Measurements from ENCODE around the gene COG7.

- TF ChIP-seq CTCF (IDR thresholded peaks at IDR 0.05) (no peak), POLR2A (IDR thresholded peaks at IDR 0.05) (no peak)
These were observed 110.8 kb downstream of the COG7 start for GRCh38 chr16:23342083-23342640.

All from body of pancreas (tissue), 4 donors.